Sciatic nerve (tissue), 2 donors: ENCODE data around the gene SMIM28. TPM values are rescaled to one million over a fixed set of nuclear protein-coding genes. Genes with fewer than 3 reads are reported as not detected.
"Not testable (repeated sequence)": the region's sequence is repeated elsewhere in the genome, so short reads cannot be mapped to it uniquely, and the experiment has no call there.

Experiments used
- ATAC-seq: fragments of 200-7000 bp; cut with Tn5 transposase; one replicate; pipeline ENCODE4 v1.9.1; 2020; ENCODE audit warnings: mild to moderate bottlenecking, moderate library complexity
- DNase-seq: peaks from one replicate; pipeline ENCODE4 v3.0.0-alpha.2; 2020; ENCODE audit warnings: low spot score
- intact Hi-C: fragments of 100-400 bp; cut with DNase I; formaldehyde crosslinking; loops from one replicate; pipeline ENCODE4 v1.14.2; 2022
- total RNA-seq: library from RNA; stranded (reverse); fragmentation: NEBNext Ultra II Directional; extraction: Animal tissue kit (Norgen Biotek cat#: 25700); gene quantifications from one replicate; pipeline ENCODE4 v1.2.1, GENCODE V29; 2021
- donor health status: DM: no; HTN: no; CAD: no.
- donor health status: DM: no; HTN: no; CAD: no.

The SMIM28 gene
- not detected for total RNA-seq

GRCh38 chr6:138377844-138378243, at the start of gene SMIM28:
SMIM28 (plus strand) TSS chr6:138377905; CDS start chr6:138378073, 168 bp downstream.
- intact Hi-C loops, result no loop called here
- ATAC-seq, result peak; percentile 34

GRCh38 chr6:138328210-138328609, 49.5 kb upstream of the SMIM28 start:
- intact Hi-C loops, result no loop called here
- ATAC-seq, result no peak
- DNase-seq, result no peak

More at GRCh38 chr6:138377844-138378243, at the start of gene SMIM28:
- DNase-seq, result no peak

GRCh38 chr6:138330763-138331162, 46.9 kb upstream of the SMIM28 start:
- intact Hi-C loops, result no loop called here
- no peak for DNase-seq
- no peak for ATAC-seq

- DNase-seq (no peak), ATAC-seq (no peak)
- intact Hi-C loops, result no loop called here
These were observed 46.3 kb upstream of the SMIM28 start for GRCh38 chr6:138331444-138331843.

- no peak for DNase-seq
- intact Hi-C loops, result no loop called here
- ATAC-seq, result no peak
These were observed 45.7 kb upstream of the SMIM28 start for GRCh38 chr6:138331984-138332383.

- no peak for DNase-seq
- intact Hi-C loops, result no loop called here
- ATAC-seq, result no peak
These were observed 43.7 kb upstream of the SMIM28 start for GRCh38 chr6:138334000-138334399.

DNA sequence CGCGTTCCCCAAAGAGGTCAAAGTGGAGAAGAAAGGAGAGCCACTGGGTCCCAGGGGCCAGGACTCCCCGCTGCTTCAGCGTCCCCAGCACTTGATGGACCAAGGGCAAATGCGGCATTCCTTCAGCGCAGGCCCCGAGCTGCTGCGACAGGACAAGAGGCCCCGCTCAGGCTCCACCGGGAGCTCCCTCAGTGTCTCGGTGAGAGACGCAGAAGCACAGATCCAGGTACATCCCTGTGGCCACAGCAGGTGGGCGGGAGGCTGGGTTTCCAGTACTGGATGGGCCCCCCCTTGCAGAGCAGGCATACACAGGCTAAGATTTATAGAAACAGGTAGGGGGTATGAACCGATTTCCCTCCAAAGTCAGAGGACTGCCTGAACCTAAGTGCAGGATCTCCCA, 42.7 kb upstream of the SMIM28 start:
- ATAC-seq, result no peak
- intact Hi-C loops, result no loop called here
- DNase-seq, result no peak

- DNase-seq (no peak), ATAC-seq (no peak)
- intact Hi-C loops, result no loop called here
These were observed 41.5 kb upstream of the SMIM28 start for GRCh38 chr6:138336221-138336620.

- intact Hi-C loops, result no loop called here
- DNase-seq (no peak), ATAC-seq (no peak)
These were observed 40.6 kb upstream of the SMIM28 start for GRCh38 chr6:138337076-138337475.

GRCh38 chr6:138339024-138339423, 38.7 kb upstream of the SMIM28 start:
- ATAC-seq (no peak), DNase-seq (no peak)
- intact Hi-C loops, result no loop called here

DNA sequence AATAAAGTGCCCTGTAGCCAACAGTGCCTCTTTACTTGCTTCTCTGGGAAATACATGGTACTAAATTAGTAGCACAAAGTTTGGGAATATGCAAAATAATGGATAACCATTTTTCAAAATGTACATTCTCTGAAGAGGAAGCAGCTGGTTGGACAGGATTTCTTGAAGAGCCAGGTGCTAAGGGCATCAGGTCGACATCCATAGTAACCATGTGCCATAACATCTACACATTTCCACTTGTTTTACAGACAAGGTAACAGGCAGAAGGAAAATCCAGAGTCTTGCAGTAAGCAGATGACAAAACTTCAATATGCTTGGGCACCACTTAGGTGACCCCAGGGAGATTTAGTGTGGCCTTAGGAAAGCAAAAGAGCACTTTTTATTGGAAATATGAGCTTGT, 36.5 kb upstream of the SMIM28 start:
- DNase-seq, result no peak
- intact Hi-C loops, result no loop called here
- no peak for ATAC-seq

DNA sequence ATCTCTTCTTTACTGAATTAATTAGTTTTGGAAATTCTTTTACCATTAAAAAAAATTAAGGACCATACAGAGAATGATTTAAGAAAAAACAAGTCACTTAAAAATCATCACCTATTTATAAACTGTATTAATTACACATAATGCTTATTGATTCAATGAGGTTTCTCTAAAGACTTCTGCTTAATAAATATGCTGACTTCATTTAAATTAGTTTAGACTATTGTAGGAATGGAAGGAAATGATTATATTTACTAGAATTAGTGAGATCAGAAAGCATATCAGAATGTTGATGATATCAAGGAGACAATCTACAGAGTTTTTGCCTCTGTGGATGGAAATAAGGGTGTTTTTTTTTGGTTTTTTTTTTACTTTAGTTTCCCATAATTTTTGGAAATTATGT, 34.6 kb upstream of the SMIM28 start:
- ATAC-seq, result no peak
- no peak for DNase-seq
- intact Hi-C loops, result no loop called here

DNA sequence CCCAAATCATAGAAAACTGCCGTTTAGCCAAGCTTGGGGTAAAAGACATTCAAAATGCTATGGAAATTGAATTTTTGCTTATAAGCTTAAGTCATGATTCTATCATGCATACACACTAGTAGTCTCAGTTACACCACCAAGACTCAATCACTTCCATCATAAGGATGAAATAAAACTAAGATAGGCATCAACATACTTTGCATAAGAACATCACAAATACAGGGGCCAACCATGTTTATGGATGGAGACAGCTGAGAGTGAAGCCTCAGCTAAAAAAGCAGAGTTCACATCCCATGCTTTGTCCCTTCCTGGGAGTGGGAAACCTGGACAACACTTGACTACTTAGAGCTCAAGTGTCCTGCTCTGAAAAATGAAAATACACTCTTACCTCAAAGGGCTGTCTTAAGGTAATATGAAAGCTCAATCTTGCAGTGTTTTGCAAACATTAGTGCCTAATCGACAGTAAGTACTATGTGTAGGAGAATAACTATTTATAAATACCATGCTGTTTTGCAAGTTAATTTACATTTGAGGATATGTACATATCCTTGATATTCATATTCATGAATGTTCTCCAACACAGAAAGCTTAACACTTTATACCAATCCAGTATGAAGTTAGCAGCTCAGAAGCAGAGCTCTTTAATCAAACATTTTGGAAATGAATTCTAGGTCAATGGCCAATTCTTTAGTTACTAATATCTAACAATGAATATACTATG, 32.0 kb upstream of the SMIM28 start:
- intact Hi-C loops, result no loop called here
- ATAC-seq, result no peak
- DNase-seq, result no peak

DNA sequence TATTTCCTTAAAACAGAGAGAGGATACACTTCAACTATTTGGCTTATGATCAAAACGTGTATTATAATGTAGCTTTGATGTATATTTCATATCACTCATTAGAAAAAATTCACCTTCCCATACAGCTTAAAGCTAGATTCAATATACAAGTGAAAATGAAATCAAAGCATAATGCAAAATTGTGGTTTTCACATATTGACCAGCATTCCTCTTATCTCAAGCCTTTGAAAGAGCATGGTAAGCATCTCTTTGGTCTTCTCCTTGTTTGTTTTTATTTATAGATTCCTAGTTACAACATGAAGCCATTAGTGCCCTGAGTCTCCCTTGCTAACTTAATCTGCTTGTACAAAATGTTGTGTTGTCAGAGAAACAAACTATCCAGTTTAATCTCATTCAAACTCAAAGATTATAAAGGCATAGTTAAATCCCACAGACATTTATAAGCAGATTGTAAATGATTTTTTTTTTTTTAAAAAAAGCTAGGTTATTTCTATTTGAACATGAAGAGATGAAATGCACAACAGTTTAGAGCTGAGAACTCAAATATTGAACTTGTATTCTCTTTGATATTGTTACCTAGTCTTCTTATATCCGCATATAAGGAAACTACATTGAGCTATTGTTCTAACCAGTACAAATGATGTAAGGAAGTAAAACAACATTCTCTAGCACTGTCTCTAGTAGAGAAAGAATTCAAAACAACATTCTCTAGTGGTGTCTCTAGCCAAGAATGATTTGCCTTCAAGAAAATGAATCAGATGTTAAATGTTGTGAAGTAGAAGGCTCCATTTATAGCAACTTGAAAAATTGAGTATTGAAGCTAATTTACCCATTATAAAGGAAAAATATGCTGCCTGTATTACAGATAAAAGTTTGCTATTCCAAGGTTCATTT, 31.2 kb upstream of the SMIM28 start:
- ATAC-seq, result no peak

DNA sequence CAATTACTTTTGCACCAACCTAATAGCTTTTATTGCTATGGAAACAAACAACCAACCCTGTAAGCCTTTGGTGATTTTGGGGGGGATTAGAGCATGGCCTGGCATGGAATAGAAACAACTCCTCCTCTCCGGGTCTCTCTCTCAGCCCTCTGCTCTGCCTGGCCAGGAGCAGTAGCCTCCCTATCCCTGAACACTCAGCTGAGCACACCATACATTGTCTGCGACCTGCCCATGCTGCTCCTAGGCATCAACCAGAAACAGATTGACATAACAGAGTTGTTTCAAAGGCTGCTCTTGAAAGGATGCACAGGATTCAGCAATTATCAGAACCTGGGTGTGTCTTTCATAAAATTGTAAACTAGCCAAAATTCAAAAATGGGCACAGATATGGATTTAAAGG, 29.8 kb upstream of the SMIM28 start:
- intact Hi-C loops, result no loop called here
- DNase-seq, result no peak
- no peak for ATAC-seq

More for the DNA sequence above, 31.2 kb upstream of the SMIM28 start:
- DNase-seq, result no peak
- intact Hi-C loops, result no loop called here

GRCh38 chr6:138349891-138350290, 27.8 kb upstream of the SMIM28 start:
- ATAC-seq (no peak), DNase-seq (no peak)
- intact Hi-C loops, result no loop called here

DNA sequence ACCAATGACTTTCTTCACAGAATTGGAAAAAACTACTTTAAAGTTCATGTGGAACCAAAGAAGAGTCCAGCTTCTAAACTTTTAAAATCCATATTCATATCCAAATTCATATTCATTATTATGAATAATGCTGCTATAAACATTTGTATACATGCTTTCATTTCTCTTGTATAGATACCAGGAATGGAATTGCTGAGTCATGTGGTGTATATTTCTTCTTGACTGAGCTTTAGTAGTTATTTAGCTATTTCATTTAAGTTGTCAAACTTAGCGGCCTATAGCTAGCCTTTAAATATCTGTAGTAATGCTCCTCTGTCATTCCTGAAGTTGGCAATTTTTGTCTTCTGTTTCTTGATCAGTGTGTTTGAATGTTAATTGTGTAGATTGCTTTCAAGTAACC, 19.8 kb upstream of the SMIM28 start:
- intact Hi-C loops, result no loop called here
- no peak for DNase-seq
- no peak for ATAC-seq

DNA sequence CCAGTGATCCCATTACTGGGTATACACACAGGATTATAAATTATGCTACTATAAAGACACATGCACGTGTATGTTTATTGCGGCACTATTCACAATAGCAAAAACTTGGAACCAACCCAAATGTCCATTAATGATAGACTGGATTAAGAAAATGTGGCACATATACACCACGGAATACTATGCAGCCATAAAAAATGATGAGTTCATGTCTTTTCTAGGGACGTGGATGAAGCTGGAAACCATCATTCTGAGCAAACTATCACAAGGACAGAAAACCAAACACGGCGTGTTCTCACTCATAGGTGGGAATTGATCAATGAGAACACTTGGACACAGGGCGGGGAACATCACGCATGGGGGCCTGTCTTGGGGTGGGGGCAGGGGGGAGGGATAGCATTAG, 9.0 kb upstream of the SMIM28 start:
- DNase-seq, intact Hi-C loops, ATAC-seq: not testable (repeated sequence)

DNA sequence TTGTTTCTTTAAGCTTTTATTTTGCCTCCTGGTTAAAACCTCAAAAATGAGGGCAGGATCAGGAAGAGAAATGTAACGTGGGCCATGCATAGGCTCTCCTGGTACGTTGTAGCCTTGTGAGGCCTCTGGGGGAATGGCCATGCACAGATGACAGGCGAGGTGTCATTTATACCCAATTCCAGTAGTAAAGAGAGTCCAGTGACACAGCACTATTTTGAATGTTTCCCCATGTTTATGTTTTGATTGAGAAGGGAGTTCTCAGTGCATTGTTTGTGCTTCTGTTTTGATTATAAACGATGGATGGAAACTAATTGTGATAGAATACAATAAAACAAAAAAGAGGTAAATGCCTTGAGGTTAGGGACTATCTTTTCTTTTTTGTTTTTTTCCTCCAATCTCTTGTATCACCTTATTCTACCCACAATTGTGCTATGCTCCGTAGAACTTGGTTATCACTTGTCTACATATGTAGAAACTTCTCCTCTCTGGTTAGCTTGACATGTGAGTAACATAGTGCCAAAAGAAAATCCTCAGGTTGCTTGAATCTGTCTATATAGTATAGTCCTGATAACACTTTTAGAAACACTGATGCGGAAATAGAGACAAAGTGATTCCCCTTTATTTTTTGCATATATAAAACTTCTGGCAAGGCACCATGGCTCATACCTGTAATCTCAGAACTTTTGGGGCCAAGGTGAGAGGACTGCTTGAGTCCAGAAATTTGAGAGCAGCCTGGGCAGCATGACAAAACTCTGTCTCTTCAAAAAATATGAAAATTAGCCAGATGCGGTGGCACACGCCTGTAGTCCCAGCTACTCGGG, 6.9 kb upstream of the SMIM28 start:
- intact Hi-C loops, result no loop called here
- no peak for ATAC-seq
- DNase-seq, result no peak

DNA sequence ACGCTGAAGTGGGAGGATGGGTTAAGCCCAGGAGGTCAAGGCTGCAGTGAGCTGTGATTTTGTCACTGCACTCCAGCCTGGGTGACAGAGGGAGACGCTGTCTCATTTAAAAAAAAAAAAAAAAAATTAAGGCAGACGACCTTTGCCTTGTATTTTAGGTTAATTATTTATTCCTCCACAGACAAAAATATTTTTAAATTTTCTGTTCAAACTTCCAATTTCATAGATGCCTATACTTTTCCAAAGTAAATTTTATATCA, 6.3 kb upstream of the SMIM28 start:
- DNase-seq (no peak), ATAC-seq (no peak)
- intact Hi-C loops, result no loop called here
